Measurements from ENCODE around the gene PRRX1.

Gene PRRX1

DNA sequence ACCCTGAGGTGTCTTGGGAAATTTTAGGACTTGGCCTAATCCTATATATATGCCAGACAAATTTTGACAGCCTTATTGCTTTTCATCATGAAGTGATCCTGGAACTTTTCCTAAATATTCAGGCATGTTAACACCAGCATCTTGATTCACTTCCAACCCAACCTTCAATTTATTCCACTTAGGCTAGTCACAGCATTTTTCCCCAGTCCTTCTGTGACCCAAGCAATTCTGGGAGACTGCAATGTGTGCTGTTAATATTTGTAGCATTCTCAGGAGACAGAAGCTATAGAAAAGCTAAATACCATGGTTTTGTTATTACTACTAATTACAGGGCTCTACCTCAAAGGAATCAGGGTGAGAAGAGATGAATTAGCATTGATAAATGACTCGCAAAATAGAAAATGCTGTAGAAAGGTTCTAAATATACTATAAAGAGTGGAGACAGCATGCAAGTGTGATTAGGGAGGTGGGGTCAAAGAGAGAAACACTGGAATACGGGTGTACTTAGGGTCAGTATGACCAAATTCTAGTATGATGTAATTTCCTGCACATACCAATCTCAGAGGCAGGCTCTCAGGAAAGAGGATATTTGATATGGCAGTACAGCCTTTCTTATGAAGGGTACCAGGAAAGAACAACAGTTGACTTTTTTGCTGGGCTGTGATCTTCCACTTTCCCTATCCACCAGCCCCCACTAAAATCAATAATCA, 29.1 kb downstream of the PRRX1 start:
- DNase-seq = no peak

DNA sequence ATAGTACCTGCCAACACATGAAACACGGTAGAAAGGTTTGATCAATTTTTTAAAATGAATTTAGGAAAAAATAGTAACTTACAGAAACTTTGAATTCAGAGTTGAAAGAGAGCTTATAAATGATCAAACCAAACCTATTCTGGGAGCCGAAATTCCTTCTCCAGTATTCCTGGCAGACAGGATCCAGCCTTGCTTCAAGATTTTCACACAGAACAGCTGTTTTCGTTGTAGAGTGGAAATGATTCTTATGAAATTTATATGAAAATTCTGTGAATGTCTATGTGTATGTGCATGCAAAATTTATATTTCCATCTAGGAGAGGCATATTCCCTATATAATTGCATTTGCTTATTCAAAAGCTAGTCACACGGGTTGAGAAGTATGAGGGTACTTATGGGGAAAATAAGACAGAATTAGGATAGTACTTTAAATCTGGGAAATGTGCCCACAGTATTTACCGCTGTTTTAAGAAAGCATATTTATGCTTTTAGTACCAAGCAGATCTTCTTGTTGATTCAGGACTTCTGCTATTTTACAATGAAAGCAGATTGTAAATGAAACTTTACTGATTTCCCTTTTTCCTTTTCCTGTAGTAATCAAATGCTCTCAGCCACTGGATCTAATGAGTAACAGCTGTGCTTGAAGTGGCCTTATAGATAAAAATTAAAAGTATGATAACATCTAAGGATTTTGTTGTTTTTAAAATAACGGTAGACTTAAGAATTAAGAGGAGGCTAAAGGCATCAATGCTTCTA, 30.4 kb downstream of the PRRX1 start:
- no peak for DNase-seq

DNA sequence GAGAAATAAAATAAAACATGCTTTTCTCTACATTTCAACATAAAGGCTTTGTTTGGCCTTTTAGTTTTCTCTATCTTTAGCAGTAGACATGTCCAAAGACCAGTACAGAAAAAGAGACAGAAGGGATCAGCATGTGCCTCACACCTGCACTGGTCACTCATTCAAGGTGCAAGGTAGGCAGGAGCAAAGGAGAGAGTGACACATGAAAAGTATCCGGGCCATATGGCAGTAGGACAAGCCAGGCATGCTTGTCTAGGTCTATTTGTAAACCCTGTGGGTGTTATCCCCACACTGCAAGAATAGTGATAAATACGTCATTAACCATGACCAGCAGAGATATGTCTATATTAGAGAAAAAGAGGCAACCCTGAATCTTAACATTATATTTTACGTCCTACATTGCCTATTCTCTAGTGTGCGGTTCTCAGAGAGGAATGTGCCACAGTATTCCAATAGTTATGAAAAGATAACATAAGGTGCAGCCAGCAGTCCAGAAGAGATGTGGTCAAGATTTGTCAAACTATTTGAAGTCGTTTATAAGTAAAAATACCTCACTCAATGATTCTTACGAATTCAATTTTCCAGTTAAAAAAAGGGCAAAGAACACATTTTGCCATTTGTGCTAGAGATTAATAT, 32.1 kb downstream of the PRRX1 start:
- no peak for DNase-seq

- DNase-seq = no peak
Measured at GRCh38 chr1:170696591-170697290, 32.8 kb downstream of the PRRX1 start.

GRCh38 chr1:170697316-170697715, 33.4 kb downstream of the PRRX1 start:
- DNase-seq = no peak

GRCh38 chr1:170698301-170699275, 34.7 kb downstream of the PRRX1 start:
- no peak for DNase-seq

DNA sequence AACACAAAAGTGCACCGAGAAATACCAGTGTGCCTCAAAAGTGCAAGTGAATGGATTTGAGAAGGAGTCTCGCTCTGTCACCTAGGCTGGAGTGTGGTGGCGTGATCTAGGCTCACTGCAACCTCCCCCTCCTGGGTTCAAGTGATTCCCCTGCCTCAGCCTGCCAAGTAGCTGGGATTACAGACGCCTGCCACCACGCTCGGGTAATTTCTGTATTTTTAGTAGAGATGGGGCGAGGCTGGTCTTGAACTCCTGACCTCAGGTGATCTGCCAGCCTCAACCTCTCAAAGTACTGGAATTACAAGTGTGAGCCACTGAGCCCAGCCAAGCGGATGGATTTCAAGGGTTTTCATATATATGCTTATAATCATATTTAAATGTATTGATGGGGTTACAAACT, 35.8 kb downstream of the PRRX1 start:
- no peak for DNase-seq

- no peak for DNase-seq
Measured at GRCh38 chr1:170700842-170701615, 37.1 kb downstream of the PRRX1 start.

- DNase-seq = no peak
Measured at GRCh38 chr1:170701962-170702361, 38.0 kb downstream of the PRRX1 start.

DNA sequence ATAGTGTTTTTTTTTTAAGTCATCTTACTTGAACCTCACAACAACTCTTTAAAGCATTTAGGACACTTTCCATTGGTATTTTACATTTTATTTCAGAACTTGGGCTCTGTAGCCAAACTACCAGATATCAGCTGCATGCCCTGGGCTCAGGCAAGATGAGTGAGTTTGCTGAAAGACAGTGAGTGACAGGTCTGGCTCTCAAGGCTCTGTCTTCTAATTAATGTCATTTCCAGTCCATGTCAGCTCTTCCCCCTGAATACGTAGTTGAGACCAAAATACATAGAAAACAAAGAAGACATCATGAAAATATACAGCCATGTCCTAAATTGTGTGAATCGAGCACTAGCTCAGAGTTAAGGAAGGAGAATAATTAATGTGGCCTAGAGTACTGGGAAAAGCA, 39.7 kb downstream of the PRRX1 start:
- DNase-seq = no peak

DNA sequence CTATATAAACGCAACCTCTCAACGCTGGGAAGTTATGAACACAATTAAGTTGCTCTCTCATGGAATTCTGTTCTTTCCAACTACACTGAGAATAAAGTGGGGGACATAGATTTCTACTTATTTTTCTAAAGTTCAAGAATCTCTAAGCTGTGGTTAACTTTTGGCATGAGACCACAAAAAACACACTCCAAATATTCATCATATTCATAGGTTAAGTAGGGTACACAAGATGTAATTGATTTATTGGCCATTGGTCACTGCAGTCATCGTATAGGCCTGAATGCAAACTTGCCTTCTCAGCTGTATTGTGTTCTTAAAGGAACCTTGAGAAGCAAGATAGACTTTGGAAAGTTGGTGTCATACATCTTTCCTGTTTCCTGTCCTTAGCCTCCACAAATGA, 40.3 kb downstream of the PRRX1 start:
- DNase-seq = no peak

- DNase-seq = no peak
Measured at GRCh38 chr1:170705981-170706380, 42.0 kb downstream of the PRRX1 start.

DNA sequence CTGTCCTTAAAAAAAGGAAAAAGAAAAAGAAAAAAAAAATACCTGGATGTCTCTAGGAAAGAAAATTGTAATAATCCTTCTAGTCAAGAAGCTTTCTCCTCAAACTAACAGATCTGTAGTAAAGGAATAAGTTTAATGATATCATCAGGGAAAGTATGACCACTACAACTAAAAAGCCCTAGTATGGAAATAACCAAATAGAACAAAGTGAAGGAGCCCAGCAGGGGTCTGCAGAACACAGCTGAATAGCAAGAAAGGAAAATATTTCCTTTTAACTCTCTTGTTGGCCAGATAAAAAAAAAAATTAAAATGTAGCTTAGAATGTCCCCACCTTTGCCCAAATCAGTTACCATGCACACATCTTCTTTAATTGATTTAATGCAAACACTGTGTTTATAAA, 43.2 kb downstream of the PRRX1 start:
- DNase-seq = no peak

DNA sequence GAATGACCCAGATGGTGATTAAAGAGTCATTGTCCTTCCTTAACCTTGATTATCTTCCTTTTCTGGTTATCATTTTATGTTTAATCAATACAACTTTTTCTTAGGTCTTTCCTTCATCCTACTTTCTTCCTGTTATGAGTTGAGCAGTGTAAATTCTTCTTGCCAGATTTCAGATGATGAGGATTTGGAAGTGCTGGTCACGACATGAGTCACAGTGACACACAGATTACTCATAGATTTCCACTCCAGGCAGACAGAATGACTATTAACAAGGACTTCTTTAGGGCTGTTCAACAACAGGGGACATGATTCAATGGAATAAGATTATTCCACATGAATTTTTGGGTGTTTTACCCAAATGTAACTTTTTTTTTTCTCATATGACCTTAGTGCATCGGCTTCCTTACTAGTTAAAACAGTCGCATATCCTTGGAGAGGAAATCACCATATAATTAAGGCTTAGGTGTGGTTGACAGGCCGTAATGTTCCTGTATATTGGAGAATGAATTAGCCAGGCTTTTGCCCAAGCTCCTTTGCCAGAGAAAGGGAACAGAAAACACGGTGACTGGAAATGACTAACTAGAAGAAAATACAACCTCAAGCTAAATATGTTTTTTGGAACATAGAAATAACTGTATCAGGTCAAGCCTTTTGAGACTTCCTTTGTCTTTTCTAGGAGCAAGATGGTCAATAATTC, 44.2 kb downstream of the PRRX1 start:
- no peak for DNase-seq

DNA sequence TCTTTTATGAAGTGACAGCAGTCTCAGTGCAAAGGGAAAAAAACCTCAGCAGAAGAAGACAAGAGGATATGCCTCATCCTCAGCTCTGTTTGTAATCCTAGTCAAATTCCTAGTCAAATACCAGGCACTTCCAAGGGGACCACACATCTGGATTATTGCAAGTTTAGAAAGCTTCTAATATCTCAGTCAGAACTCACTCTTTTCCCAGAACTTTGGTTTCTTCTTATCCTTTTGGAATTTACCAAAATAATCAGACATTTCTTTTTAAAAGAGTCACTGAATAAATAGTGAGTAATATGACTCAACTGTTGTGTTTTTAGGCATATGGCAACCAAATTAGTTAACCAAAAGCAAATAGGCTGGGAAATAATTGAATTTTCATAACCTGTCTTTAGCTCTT, 47.8 kb downstream of the PRRX1 start:
- no peak for DNase-seq

- DNase-seq = no peak
Measured at GRCh38 chr1:170714163-170714562, 50.2 kb downstream of the PRRX1 start.

DNA sequence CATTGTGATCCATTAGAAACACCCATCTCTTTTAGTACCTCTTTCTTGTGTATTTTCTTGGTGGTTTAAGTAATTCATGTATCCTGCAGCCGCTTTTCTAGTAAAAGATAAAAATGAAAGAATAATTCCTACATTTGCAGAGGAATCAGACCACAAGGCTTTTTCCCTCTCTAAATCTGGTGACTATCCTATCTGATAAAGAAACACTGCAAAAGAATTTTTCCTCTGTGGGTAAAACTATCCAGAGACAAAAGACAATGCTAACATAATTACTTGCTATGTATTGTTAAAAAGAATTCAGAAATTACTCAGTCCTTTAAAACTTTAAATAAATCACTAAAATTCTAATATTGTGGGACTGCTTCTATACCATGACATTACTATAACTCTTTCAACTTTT, 51.0 kb downstream of the PRRX1 start:
- no peak for DNase-seq

DNA sequence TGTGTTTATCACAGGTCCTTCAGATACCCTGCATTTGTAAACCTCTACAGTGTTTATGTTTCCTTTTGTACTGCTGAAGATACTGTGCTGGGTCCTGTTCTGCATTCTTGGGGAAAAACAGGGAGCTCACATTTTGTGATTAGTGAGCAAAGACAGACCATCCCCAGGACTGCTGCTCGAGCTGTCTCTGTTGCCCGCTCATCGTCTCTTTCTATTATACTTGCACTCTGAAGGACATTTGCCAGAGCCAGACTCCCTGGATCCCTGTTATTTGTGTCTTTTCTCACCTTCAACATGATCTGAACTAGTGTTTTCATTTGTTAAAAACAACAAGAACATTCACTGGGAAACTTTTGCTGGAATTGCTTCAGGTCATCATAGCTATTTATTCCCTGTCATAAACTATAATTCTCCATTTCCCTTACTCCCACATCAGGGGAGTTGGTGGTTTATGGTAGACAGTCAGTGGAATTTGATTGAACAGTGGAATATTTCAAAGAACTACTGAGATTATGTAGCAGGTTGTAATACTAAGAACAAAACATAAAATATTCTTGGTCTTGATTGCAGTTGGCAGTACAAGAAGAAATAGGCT, 53.0 kb downstream of the PRRX1 start:
- DNase-seq = no peak

DNA sequence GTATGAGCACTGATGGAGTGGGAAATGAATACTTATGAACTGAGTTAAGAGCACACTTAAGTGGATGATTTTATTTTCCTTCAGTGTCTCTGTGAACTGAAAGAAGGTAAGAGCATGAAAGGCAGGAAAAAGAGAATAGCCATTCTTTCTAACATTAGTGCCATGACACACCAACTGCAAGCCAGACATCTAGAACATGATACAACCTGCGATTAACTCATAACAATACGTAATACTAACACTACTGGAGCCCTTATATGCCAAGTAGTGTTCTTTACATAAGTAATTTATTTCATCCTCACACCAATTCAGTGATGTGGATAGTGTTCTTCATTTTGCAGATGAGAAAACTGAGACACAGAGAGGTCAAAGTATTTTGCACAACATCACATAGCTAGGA, 56.7 kb downstream of the PRRX1 start:
- no peak for DNase-seq

- no peak for DNase-seq
Measured at GRCh38 chr1:170721621-170722020, 57.7 kb downstream of the PRRX1 start.
